ENCODE measurements around the gene SPINK6.

SPINK6 gene, protein sequence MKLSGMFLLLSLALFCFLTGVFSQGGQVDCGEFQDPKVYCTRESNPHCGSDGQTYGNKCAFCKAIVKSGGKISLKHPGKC

DNA sequence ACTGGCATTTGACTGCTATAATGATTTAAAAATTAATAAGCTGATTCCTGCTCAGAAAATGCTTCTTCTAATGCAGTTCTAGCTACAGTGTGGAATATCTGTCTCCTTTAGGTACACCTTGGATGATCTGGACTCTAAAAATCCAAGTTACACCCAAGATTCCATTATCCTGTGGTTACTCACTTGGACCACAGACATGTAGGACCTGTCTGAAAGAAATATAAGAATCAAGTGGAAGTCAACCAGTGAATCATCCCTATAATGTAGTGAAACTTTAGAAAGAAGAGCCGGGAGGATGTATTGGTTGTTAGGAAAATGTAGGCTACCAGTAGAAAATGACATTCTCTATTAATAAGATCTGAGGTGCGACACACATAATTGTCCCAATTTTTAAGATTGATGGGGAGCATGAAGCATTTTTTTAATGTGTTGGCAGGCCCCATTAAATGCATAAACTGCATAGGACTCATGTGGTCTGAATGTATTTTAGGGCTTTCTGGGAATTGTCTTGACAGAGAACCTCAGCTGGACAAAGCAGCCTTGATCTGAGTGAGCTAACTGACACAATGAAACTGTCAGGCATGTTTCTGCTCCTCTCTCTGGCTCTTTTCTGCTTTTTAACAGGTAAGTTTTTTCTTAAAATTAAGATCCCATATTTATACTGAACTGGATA, at the start of gene SPINK6:
Gene SPINK6, plus strand, starts transcription at position 512 of the 673 bp plus-strand sequence. Its CDS starts 55 bp downstream, at position 567.
- no peak for DNase-seq

DNA sequence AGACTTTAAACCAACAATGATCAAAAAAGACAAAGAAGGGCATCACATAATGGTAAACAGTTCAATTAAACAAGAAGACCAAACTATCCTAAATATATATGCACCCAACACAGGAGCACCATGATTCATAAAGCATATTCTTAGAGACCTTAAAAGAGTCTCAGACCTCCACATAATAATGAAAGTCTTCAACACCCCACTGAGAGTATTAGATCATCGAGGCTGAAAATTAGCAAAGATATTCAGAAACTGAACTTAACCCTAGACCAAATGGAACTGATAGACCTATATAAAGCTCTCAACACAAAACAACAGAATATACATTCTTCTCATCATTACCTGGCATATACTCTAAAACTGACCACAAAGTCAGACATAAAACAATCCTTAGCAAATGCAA, 46.2 kb upstream of the SPINK6 start:
- DNase-seq, result no peak

DNA sequence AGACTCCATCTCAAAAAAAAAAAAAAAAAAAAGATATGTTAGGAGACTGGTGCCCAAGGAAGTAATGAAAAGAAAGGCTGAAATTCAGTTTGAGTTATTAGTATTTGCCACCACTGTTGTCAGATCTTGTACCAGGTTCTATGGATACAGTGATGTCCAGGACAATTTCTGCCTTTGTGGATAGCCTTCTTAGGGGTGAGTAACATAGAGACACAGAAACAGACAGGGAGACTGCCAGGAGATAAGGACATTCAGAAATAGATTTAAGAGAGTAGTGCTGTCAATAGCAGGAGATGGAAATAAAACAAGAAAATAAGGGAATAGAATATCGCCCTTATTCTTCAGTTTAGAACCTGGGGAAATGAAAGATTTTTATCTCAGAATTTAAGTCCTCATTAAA, 40.8 kb upstream of the SPINK6 start:
- DNase-seq, result no peak

DNA sequence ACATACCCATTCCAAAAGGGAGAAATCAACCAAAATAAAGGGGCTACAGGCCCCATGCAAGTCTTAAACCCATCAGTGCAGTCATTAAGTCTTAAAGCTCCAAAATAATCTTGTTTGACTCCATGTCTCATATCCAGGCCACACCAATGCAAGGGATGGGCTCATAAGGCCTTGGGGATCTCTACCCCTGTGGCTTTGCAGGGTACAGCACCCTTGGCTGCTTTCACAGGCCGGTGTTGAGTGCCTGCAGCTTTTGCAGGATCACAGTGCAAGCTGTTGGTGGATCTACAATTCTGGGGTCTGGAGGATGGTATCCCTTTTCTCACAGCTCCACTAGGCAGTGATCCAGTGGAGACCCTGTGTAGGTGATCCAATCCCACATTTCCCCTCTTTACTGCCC, 39.5 kb upstream of the SPINK6 start:
- DNase-seq, result no peak

DNA sequence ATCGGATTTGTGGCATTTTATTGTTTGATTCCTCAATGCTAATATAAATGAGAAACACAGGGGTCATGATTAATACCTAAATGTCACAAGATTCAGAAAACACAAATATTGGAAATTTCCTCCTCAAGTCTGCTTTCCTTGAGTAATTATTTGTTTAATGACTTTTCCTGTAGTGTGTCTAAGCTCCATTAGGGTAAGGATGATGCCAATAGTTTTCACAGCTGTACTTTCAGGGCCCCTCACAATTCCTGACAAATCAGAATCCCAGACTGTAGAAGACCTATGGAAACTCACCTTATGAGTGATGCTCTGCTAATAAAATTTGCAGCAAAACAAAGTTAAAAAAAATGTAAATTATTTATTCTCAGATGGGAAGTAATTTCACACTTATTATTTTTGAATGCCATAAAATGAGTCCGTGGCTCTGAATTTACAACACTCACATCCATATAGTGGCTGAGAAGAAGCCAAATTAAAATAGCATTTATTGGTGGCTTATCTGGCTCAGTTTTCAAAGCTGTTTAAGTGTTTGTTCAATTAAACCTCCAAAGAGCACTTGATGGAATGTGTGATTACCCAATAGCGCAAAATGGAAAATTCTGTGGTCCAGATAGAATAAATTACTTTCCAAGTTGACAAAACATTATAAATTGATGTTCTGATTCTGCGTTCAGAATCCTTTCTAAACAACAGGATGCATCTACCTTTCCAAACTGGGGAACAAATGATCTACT, 36.1 kb upstream of the SPINK6 start:
- DNase-seq, result no peak

DNA sequence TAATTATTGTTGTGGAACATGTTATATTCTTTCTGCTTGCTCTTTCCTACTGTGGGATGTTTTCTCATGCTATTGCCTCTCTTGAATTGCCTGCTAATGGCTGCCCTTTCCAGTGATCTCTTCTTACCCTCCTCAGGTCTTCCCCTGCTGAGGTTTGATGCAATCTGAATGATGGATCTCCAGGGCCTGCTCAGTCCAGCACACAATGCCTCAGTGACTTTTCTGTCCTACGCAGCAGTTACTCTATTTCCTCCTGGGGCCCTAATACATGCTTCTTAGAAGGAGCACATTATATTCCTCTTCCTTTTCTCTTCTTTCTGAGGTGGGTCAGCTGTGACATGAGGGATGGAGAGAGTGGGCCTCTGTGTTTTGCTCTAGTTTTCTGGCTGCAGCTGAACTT, 34.6 kb upstream of the SPINK6 start, which contains the start of gene SPINK14:
Gene SPINK14, plus strand, starts transcription at position 301 of the 400 bp plus-strand sequence. CDS start 1,187 bp downstream, outside the sequence.
- DNase-seq, result no peak

DNA sequence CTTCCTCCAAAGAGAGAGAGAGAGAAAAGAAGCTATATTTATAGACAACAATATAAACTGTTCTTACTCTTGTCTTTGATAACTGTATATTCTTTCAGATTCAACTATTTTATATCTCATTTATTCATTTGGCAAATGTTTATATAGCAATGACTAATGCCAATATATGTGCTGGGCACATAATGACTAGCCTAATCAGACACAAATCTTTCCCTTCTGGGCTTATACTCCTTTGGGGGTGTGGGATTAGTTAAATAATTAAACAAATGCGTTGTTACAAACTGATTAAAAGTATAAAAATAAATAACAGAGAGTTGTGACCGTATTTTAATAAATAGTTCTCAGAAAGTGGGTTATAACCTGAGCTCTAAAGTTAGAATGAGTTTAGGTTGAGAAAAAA, 30.5 kb upstream of the SPINK6 start:
- no peak for DNase-seq

DNA sequence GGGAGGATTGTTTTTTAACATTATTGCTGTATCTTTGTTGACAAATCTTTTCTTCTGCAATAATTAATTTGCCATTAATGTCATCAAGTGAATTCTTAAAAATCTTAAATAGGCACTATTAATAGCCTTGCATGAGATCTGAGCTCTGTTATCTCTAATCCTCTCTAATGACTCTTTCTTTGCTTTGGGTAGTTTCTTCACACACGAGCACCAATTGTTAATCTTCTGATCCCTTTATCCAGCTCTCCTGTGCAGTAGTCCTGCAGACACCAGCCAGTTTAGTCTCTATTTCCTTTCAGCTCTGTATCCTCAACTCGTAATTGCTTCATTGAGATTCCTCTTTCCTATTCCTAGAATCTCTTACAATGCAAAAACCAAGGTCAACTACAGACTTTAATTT, 26.4 kb upstream of the SPINK6 start:
- DNase-seq, result no peak

DNA sequence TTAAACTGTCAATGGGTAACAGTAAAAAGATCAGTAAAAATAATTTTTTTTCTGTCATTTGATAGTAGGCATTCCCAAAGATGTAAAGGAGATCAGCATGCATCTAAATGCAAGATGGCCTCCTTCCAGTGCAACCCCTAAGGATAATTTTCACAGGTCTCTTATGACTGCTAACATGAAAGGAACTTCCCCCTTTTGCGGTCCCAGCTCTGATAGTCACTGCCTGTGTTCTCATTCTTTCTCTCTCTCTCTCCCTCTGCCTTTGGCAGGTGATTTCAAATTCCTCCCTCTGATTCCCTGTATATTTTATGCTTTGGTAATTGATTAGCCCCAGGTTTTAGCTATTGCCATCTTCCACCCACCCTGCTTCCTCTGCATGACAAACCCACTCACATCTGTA, 25.6 kb upstream of the SPINK6 start:
- no peak for DNase-seq

DNA sequence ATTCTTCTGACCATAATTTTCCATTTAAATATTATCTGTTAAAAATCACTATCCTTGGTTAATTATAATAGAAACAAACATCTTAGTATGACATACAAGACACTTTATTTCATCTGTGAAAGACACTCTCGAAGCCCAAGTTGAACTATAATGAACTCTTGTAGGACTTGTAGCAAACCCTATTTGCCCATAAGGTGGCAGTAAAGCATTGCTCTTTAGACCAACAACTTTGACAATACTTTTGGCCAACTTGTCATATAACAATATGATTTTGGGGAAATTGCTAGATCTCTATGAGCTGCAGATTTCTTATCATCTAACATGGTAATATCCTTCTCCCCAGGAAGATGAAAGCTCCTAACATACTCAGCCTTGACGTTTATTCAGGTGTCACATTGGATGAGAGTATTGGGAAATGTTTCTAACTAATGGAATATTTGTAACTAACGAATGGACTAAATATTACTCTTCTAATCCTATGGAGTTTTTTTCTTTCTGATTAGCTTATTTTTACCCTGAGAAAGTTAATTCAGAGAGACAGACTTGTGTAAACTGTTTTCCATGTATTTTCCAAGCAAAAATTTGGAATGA, 23.5 kb upstream of the SPINK6 start:
- peak; percentile 1 for DNase-seq

DNA sequence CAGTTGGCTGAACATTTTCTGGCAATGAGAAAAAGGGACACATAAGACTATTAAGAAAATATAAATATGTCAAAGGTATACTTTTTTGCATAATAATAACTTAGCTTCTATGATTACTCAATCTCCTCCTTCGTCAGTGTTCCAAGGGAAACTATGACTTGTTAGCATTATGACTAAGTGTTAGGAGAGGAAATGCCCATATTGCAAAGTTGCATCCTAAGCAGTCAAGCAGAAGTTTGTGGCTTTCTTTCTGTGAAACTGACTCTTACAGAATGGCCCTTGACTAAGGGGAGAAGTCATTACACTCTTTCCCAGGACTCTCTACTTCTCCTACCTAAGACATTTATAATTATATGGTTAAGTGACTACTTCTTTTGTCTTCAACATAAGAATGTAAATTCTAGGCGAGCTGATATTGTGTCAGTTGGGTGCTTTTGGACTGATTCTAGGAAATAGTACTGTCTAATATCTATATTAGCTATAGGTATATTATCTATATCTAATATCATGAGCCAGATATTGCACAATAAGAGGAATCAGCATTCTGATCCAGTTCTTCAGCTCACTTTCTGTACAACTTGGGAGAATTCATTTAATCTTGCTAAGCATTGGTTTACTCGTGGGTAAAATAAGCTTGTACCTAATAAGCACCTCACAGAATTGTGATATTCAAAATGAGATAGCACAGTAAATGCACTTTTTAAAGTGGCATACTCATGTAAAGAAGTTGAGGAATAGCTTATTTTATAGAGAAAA, 16.4 kb upstream of the SPINK6 start:
- no peak for DNase-seq

DNA sequence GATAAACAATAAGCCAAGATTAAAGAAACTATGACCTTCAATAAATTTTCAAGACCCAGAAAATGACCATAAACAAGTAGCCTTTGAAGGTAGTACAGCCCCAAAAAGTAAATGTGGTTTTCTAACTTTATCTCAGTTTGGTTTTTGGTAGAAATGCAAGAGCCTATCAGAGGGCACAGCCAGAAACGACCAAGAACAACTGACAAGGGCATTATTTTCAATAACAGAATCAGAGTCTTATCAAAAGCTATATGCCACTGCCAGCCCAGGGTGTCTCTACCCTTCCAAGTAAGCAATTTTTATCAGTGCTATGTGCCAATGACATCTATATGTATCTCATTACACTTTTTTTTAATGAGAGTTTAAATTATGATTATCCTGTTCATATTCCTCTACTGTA, 11.8 kb upstream of the SPINK6 start:
- no peak for DNase-seq

DNA sequence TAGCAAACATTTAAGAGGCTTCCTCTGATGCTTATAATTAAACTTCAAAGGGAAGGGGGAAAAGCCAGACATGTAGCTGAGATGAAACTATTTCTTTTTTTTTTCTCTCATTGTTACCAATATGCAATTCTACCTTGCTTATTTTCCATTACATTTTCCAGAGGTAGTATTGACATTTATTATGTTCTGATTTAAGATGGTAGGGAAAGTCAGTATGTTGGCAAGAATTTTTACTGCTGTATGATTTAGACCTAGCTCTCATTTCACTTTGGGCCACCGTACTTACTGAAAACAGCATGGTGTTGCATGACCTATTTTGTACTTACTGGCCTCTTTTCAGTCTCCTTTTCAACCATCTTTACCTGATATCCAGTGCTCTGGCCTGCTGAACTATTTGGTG, 9.6 kb upstream of the SPINK6 start:
- no peak for DNase-seq

DNA sequence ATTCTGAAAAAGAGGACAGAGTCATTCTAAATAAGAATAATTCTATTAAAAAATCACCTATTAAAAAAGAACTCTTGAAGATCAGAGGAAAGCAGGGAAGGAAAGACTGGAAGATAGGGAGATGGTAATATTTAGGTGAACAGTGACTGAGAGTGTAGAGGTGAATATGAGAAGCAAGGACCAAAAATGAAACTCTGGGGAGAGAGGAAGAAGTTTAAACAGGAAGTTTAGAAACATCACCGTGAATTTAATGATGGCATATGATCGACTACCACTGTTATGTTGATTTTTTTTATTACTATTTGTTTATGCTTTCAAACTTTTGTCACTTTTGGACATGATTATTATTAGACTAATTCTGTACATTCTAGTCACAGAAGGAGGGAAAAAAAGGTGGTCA, 1.7 kb upstream of the SPINK6 start:
- no peak for DNase-seq

DNA sequence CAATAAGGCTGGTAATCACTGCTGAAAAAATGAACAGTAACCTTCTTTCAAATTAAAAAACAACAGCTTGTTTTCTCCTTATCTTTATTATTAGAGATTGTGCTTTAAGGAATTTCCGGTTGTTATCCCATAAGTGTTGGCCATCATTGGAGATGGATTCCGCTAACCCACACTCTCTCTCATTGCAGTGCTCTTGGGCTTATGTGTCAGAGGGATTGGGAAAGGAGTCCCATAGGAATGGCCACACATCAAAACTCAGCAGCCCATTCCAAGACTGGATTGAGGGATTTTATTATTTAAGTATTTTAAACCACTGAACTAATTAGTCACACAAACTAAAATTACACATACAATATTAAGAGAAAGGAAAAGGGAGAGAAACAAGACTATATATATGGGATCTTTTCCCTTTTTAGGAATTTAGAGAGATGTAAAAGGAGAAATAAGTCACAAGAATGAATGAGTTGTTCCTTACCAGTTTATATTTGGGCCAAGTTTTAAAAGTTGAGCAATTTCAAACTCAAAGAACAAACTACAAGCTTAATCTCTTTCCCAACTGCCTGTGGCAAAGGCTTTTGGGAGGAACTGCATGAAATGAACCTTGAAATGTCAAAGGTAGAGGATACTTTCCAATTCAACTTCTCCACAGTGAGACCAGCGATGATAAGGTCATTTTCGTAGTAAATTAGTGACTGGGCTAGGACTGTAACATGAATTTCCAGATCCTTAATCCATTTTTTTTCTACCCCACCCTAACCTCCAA, 2.4 kb downstream of the SPINK6 start:
- DNase-seq, result no peak

DNA sequence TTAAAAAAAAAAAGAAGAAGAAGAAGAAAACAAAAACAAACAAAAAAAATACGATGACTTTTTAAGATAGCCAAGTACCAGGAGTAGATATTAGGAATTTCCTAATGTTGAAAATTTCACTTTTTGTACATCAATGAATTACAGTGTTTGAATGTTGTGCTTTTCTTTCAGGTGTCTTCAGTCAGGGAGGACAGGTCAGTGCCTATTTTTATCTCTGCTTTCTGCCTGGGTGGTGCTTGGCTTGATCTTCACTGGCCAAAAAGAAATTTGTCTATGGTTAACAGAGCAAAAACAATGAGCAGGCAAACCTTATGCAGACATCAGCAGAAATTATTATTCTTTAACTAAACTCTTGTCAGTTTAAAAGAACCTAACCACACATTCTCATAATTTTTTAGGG, 3.0 kb downstream of the SPINK6 start:
- DNase-seq, result no peak

DNA sequence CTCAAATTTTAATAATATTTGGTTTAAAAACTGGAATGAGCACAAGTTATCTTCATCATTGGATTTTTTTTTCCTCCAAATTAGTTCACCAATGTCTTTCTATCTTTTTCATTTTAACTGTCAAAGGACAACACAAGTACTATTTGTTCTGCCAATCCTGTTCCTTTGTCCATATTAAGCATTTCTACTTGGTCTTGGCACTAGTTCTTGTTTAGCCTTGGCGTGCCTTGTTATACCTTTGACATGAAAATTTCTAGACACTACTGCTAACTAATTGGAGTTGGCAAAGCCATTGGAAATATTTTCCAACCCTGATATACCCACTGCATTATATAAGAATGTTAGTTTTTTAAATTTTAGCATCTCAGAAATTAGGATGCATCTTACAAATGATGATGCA, 3.8 kb downstream of the SPINK6 start:
- no peak for DNase-seq

DNA sequence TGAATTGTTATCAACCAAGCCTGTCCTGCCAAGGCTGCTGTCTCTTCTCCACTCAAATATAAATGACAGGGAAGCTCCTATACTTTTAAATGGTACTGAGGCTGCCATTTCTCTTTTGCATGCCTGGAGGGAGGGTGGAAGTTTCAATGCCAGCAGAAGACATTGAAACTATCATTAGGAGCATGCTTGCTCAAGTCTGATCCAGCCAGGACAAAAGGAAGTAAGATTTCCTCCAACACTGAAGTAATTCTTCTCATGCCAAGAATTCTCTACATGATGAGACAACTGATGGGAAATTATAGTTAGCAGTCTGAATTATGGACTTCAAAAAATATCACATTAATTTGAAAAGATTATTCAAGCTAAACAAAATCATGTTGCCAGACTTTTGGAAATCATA, 5.4 kb downstream of the SPINK6 start:
- DNase-seq, result no peak

DNA sequence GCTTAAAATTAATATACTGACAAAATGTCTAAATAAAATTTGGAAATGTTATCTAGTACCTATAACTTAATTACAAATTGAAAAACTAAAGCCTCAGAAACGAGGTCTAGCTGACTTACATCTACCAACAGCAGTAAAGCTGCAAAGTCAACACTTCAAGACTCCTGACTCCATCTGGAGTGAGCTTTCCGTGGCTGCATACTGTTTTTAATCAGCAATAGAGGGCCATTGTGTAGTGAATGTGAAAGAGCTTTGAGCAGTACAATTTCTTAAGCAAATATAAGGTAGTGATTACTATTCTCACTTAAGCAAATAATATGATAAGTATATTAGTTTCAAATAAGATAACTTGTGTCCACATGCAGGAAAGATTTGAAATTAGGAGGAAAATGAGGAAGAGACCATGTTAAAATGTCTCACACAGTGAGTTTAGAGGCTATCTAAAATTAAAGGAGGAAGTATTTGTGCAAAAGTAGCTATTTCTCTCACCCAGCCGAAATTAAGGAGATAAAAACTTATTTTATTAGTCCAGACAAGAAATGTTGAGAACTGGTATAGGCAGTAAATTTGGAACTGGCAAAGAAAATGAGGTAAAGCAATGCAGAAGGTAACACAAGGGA, 6.4 kb downstream of the SPINK6 start:
- DNase-seq, result no peak

DNA sequence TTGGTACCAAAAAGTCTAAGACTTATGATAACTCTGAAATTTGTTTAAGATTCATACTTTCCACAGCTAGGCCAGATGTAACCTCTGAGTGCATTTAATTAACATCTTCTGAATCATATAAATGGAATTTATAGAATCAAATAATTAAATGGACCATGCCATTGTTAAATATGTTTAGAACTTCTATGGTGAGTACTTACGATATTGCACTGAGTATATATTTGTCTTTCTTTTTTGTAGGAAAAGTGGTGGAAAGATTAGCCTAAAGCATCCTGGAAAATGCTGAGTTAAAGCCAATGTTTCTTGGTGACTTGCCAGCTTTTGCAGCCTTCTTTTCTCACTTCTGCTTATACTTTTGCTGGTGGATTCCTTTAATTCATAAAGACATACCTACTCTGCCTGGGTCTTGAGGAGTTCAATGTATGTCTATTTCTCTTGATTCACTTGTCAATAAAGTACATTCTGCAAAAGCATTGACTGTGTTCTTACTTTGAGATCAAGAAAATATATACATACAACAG, 11.9 kb downstream of the SPINK6 start:
- DNase-seq, result no peak

DNA sequence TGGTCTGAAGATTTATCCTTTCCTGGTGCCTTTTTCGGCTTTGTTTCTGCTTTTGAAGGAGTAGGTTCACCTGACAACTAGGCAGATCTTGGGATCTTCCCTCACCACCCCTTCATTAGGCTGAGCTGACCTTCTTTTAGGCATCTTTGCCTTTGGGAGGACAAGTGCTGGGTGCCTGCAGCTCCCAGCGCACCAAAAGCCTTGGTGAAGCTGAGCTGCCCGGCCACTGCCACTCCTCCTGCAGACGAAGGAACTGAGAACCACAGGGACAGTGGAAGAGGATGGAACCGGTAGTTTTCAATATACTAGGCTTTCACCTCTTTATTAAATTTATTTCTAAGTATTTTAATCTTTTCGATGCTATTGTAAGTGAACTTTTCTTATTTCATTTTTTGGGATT, 18.7 kb downstream of the SPINK6 start:
- DNase-seq, result no peak

All from KG1 (cell line).